ENCODE data around the gene FAM227B. TPM values are rescaled to one million over a fixed set of nuclear protein-coding genes. Genes with fewer than 3 reads are reported as not detected.

The FAM227B gene
- total and polyA plus RNA-seq, 2 donors = 11.9 to 19.9 TPM

GRCh38 chr15:49296258-49296657, 324.4 kb downstream of the FAM227B start:
- Histone ChIP-seq H3K27ac (ENCODE audit: low read depth) (no peak overlapping the region), H3K36me3 (ENCODE audit: insufficient read depth) (peaks cover 4% of the 10 kb centered on the region), H3K4me3 (ENCODE audit: low read depth, low read length) (no peak overlapping the region), H3K4me1 (ENCODE audit: insufficient read depth) (no peaks in the 10 kb centered on the region)
- WGBS = 96% methylated on average over 1 of the region's 1 CpG
- DNase-seq (ENCODE audit: extremely low spot score) = no peak

DNA sequence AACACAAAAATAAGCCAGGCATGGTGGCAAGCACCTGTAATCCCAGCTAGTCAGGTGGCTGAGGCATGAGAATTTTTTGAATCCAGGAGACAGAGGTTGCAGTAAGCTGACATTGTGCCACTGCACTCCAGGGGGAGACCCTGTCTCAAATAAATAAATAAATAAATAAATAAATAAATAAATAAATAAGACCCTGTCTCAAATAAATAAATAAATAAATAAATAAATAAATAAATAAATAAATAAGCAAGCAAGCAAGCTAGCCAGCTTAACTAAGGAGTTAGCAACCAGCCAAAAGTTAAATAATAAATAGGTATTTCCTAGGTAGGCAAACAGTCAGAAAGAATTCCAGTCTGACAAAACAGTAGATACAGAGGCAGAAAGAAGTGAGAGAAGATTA, 326.7 kb downstream of the FAM227B start:
- Histone ChIP-seq H3K4me3 (ENCODE audit: low read depth, low read length) (no peak overlapping the region), H3K27ac (ENCODE audit: low read depth) (no peak overlapping the region), H3K36me3 (ENCODE audit: insufficient read depth) (peaks cover 4% of the 10 kb centered on the region), H3K4me1 (ENCODE audit: insufficient read depth) (no peaks in the 10 kb centered on the region)
- no peak for DNase-seq (ENCODE audit: extremely low spot score)

GRCh38 chr15:49290191-49290590, 330.4 kb downstream of the FAM227B start:
- H3K4me1 ChIP-seq (ENCODE audit: insufficient read depth) = no peaks in the 10 kb centered on the region
- peaks cover 4% of the 10 kb centered on the region for H3K36me3 ChIP-seq (ENCODE audit: insufficient read depth)
- no peak overlapping the region for H3K27ac ChIP-seq (ENCODE audit: low read depth)
- no peak for DNase-seq (ENCODE audit: extremely low spot score)
- 76% methylated on average over 1 of the region's 1 CpG for whole genome bisulfite sequencing
- H3K4me3 ChIP-seq (ENCODE audit: low read depth, low read length) = no peak overlapping the region

DNA sequence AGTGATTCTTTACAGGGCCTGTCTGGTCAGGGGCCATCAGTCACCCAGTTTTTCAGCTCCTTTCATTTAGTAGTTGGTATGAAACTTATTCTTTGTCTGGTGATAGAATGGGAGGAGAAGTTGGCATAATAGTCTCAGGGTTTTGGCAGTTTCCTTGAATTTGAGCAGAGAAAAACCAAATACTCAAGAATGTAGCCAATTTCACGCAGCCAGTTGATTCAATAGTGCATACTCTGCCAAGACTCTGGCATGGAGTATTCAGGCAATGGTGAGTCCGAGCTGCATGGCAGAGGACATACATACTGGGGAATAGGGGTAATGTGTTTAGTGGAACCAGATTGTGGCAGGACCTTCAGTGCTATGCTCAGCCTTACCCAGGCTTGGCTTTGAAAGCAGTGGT, 332.2 kb downstream of the FAM227B start:
- DNase-seq (ENCODE audit: extremely low spot score) = no peak
- Histone ChIP-seq H3K27ac (ENCODE audit: low read depth) (no peak overlapping the region), H3K36me3 (ENCODE audit: insufficient read depth) (peaks cover 4% of the 10 kb centered on the region), H3K4me3 (ENCODE audit: low read depth, low read length) (no peak overlapping the region), H3K4me1 (ENCODE audit: insufficient read depth) (no peaks in the 10 kb centered on the region)
- WGBS = 85% methylated on average over 2 of the region's 2 CpGs

DNA sequence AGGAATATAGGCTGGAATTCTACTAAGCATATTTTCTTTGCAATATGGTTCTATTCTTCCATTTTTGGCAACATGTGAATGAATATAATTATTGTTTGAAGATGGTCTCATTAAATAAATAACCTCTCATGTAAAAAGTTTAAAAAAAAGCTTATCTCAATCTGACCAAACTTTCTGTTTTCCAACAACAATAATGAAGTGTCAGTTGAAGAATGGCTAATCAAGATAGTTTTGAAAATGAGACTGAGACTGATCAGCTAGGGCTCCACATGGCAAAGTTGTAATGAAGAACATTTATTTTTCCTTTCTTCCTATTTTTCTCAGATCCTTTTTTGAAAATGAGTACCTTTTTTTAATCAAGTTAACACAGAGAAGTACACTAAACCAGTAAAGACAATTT, 333.1 kb downstream of the FAM227B start:
- Histone ChIP-seq H3K36me3 (ENCODE audit: insufficient read depth) (peaks cover 4% of the 10 kb centered on the region), H3K4me1 (ENCODE audit: insufficient read depth) (no peaks in the 10 kb centered on the region), H3K27ac (ENCODE audit: low read depth) (no peak overlapping the region), H3K4me3 (ENCODE audit: low read depth, low read length) (no peak overlapping the region)
- no peak for DNase-seq (ENCODE audit: extremely low spot score)

GRCh38 chr15:49286649-49287404, 333.8 kb downstream of the FAM227B start:
- Histone ChIP-seq H3K4me1 (ENCODE audit: insufficient read depth) (no peaks in the 10 kb centered on the region), H3K36me3 (ENCODE audit: insufficient read depth) (peaks cover 4% of the 10 kb centered on the region), H3K4me3 (ENCODE audit: low read depth, low read length) (no peak overlapping the region), H3K27ac (ENCODE audit: low read depth) (no peak overlapping the region)
- DNase-seq (ENCODE audit: extremely low spot score) = no peak
- WGBS = 69% methylated on average over 4 of the region's 4 CpGs

DNA sequence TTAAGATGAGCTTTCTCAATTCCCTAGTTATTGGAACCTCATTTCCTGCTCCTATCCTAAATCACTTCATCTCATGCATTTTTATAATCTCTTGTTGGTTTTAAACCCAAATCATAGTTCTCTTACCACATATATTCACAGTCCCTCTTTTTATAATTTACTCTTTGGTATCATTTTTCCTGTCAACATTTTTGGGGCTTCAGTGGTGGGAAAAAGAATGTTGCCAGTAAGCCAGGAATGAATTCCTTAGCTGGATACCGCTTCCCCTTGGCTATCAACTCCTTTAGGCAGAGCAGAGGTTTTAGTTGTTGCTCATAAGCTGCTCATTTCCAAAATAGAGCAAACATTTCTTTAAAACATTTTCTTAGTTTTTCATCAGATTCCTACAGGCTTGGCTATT, 338.3 kb downstream of the FAM227B start:
- Histone ChIP-seq H3K4me1 (ENCODE audit: insufficient read depth) (no peaks in the 10 kb centered on the region), H3K36me3 (ENCODE audit: insufficient read depth) (peaks cover 3% of the 10 kb centered on the region), H3K27ac (ENCODE audit: low read depth) (no peak overlapping the region), H3K4me3 (ENCODE audit: low read depth, low read length) (no peak overlapping the region)
- DNase-seq (ENCODE audit: extremely low spot score) = no peak
- 81% methylated on average over 1 of the region's 1 CpG for WGBS

- H3K27ac ChIP-seq (ENCODE audit: low read depth) = no peak overlapping the region
- no peaks in the 10 kb centered on the region for H3K4me1 ChIP-seq (ENCODE audit: insufficient read depth)
- H3K4me3 ChIP-seq (ENCODE audit: low read depth, low read length) = no peak overlapping the region
- no peak for DNase-seq (ENCODE audit: extremely low spot score)
- H3K36me3 ChIP-seq (ENCODE audit: insufficient read depth) = no peaks in the 10 kb centered on the region
- WGBS = 96% methylated on average over 4 of the region's 4 CpGs
Observed at GRCh38 chr15:49279521-49280456, 340.8 kb downstream of the FAM227B start.

DNA sequence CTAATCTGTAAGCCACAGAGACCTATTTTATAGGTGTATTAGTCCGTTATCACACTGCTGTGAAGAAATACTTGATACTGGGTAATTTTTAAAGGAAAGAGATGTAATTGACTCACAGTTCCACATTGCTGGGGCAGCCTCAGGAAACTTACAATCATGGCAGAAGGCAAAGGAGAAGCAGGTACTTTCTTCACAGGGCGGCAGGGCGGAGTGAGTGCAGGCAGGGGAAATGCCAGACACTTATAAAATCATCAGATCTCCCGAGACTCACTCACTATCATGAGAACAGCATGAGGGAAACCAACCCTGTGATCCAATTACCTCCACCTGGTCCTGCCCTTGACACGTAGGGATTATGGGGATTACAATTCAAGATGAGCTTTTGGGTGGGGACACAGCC, 341.9 kb downstream of the FAM227B start:
- 97% methylated on average over 5 of the region's 5 CpGs for WGBS

More for the DNA sequence above, 341.9 kb downstream of the FAM227B start:
- H3K36me3 ChIP-seq (ENCODE audit: insufficient read depth) = no peaks in the 10 kb centered on the region
- H3K4me1 ChIP-seq (ENCODE audit: insufficient read depth) = no peaks in the 10 kb centered on the region
- DNase-seq (ENCODE audit: extremely low spot score) = no peak
- no peak overlapping the region for H3K27ac ChIP-seq (ENCODE audit: low read depth)
- H3K4me3 ChIP-seq (ENCODE audit: low read depth, low read length) = no peak overlapping the region

Other genes starting within 250 kb of the FAM227B start
- 57.8 TPM for gene FGF7, start 197.6 kb downstream of the FAM227B start, total RNA-seq
- gene FGF7, start 197.6 kb downstream of the FAM227B start, polyA plus RNA-seq = 56.4 TPM
- gene DTWD1, start 230 bp upstream of the FAM227B start, total RNA-seq = 73.7 TPM
- 34.7 TPM for gene DTWD1, start 230 bp upstream of the FAM227B start, polyA plus RNA-seq

All from urinary bladder (tissue), 4 donors.